Gastrocnemius medialis (tissue), 4 donors: ENCODE data around the gene KLHL40.

ENCODE experiments used
- CTCF ChIP-seq, 5 experiments: fragments of 450-650 bp in 3 of 5; fragments of 200-600 bp in 2 of 5; sonication (generic) in 2 of 5; IDR thresholded peaks in 4 of 5; conservative IDR thresholded peaks in 1 of 5; 1 replicate in 4 of 5; 2 replicates in 1 of 5; pipeline ENCODE4 v1.5.1; 2016 to 2019; ENCODE audit warnings: antibody characterized with exemption in 5 of 5, mild to moderate bottlenecking in 3 of 5, moderate library complexity in 3 of 5
- POLR2A ChIP-seq, 2 donors: fragments of 450-650 bp; IDR thresholded peaks; one replicate each; pipeline ENCODE4 v1.6.1; 2017; ENCODE audit warnings: antibody characterized with exemption in 2 of 2, mild to moderate bottlenecking in 2 of 2, moderate library complexity in 2 of 2

DNA sequence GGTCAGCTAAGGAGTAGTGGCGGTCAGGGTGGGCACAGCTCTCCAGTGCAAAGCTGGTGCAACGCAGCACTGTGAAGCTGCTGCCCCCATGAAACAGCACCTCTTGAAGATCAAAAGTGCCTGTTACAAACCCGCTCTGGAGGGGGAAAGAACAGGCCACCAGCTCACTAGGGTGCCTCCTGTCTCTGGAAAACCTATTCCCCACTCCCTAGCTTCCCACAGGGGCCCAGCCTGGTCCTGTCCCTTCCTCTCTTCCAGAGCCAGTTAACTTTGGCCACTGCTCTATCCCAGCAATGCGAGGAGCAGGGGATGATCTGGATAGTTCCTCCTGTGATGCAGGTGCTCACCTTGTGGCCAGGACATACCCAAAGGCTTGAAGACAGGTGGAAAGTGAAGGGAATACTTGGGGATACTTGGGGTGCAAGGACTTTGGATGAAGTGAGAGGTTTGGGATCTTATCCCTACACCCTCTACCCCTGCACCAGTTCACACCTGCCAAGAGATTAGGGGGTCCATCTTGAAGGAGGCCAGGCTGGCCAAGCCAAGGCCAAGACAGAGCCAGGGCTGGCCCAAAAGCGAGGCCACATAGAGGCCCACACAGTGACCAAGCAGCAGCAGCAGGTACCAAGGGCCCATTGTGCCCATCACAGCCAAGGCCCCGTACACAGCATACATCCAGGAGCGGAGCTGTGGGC, 13.0 kb downstream of the KLHL40 start:
- no peak for TF ChIP-seq CTCF (IDR thresholded peaks at IDR 0.05 in 4 of 5, conservative IDR thresholded peaks at IDR 0.05 in 1 of 5)
- TF ChIP-seq POLR2A (IDR thresholded peaks at IDR 0.05): no peak
